HG03060 (cell line): Measurements from ENCODE around the gene PODXL2.
"Not testable (repeated sequence)": the region's sequence is repeated elsewhere in the genome, so short reads cannot be mapped to it uniquely, and the experiment has no call there.

Source experiments
- ATAC-seq: cut with Tn5 transposase; IDR thresholded peaks from one replicate; pipeline ENCODE4 v1.9.1; 2021; ENCODE audit warnings: low read depth, moderate number of reproducible peaks; ENCODE audit not compliant: unreplicated experiment

PODXL2 gene

GRCh38 chr3:127672429-127673190 lies 43.6 kb downstream of the PODXL2 start, which contains the start of gene ABTB1:
ABTB1 (plus strand) TSS chr3:127672952; CDS start chr3:127673026, 74 bp downstream.
- no peak for ATAC-seq

- ATAC-seq, result no peak
These were observed 44.5 kb downstream of the PODXL2 start for GRCh38 chr3:127673191-127674100.

DNA sequence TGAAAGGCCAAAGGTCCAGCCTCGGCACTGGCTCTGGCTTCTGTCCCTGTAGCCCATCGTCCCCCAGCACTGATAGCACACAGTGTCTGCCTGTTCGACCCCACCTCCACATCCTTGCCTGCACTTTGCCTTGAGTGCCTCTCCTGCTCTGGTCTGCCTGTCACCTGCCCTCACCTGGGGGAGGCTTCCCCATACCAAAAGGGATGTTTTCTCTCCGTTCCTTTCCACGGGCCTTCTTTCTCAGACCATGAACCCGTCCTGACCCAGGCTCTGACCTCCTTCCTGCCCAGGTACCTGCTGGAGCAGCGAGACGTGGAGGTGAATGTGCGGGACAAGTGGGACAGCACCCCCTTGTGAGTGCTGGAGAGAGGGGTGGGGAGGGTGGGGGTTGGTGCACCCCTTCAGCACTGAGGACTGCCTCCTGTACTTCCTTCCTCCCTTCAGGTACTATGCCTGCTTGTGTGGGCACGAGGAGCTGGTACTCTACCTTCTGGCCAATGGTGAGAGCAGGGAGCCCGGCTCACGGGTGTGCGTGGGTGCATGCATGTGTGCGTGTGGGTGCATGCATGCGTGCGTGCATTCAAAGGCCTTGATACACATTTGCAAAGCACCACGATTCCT lies 45.2 kb downstream of the PODXL2 start:
- ATAC-seq, result no peak

DNA sequence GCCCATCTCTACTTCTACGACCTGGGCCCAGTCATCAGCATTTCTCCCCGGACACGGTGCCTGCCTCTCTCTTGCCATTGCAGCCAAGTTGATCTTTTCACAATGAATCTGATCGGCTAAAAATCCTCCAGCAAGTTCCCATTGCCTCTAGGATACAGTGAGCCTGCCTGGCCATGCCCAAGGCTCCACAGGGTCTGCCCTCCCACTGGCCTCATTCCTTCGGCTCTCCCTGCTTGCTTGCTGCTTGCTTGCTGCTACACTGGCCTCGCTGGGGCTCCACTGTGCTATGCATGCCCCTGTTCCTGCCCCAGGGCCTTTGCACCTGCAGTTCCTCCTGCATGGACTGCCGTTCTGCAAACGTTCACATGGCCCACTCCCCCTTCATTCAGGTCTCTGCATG lies 45.8 kb downstream of the PODXL2 start:
- no peak for ATAC-seq

DNA sequence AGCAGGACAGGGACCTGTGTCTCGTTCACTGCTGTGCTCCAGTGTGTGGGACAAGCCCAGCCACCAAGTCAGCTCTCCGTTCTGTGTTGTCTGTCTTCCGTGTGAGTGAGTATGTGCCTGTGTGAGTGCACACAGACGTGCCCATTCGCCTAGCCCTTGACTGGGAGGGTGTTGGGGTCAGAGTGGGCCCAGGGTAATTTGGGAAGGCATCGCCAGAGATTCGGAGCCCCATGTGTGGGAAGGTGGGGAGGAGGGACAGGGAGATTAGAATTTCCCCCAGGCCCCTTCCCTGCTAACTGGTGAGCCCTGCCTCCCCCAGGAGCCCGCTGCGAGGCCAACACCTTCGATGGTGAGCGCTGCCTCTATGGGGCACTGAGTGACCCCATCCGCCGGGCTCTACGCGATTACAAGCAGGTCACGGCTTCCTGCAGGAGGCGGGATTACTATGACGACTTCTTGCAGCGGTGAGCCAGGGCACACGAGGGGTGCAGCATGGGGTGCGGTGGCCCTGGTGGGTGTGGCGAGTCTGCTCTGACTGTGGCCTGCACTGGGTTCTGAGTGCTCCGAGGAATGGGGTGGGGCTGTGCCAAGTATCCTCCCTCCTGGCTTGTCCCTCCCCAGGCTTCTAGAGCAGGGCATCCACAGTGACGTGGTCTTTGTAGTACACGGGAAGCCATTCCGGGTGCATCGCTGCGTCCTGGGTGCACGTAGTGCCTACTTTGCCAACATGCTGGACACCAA lies 46.8 kb downstream of the PODXL2 start:
- no peak for ATAC-seq

- ATAC-seq, result no peak
These were observed 47.5 kb downstream of the PODXL2 start for GRCh38 chr3:127676456-127676855.

- no peak for ATAC-seq
These were observed 48.0 kb downstream of the PODXL2 start for GRCh38 chr3:127676921-127677351.

DNA sequence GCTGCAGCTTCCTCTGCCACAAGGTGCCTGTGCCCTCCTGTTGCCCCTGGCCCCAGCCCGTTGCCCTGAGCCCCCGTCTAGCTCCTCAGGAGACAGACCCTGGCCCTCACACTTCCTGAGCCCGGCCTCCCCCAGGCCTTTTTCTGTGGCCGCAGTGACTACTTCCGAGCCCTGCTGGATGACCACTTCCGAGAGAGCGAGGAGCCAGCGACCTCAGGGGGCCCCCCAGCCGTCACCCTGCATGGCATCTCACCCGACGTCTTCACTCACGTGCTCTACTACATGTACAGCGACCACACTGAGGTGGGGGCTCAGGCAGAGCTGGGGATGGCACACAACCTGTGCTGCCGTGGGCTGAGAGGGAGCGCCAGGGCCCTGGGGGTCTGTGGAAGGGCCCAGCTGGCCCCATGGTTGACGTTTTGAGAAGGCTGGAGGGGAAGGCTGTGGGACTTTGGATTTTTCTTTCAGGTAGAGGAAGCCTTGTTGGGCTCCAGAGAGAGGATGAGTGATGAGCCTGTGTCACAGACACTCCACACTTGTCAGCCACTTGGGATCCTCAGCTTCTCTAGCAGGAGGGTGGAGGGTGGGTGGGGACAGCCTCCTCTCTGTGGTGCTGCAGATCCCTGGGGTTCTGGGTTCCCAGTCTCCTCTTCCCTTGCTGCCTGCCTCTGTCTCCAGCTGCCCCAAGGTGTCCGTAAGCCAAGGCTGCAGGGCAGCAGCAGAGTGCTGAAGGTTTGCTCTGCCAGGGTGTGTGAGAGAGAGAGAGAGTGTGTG lies 48.7 kb downstream of the PODXL2 start:
- ATAC-seq, result no peak

- ATAC-seq, result no peak
These were observed 49.3 kb downstream of the PODXL2 start for GRCh38 chr3:127678315-127678599.

GRCh38 chr3:127678611-127679533 lies 49.9 kb downstream of the PODXL2 start:
- no peak for ATAC-seq

- no peak for ATAC-seq
These were observed 50.7 kb downstream of the PODXL2 start for GRCh38 chr3:127679534-127680145.

DNA sequence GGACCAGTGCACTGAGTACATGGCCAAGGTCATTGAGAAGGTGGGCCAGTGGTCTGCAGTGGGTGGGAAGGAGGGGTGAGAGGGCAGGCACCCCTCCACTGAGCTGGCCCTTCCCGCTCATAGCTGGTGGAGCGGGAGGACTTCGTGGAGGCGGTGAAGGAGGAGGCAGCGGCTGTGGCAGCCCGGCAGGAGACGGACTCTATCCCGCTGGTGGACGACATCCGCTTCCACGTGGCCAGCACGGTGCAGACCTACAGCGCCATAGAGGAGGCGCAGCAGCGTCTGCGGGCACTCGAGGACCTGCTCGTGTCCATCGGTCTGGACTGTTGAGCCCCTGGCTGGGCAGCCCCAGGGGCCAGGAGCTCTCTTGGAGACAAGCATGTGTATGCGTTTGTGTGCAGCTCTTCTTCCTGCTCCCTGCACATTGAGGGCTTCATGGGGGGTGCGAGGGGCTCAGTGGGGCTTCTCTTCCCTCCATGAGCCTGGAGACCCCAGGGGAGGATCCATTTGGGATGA lies 51.2 kb downstream of the PODXL2 start:
- ATAC-seq, result no peak

GRCh38 chr3:127680798-127681221 lies 51.8 kb downstream of the PODXL2 start:
- no peak for ATAC-seq

GRCh38 chr3:127682175-127682554 lies 53.2 kb downstream of the PODXL2 start:
- not testable (repeated sequence) for ATAC-seq

DNA sequence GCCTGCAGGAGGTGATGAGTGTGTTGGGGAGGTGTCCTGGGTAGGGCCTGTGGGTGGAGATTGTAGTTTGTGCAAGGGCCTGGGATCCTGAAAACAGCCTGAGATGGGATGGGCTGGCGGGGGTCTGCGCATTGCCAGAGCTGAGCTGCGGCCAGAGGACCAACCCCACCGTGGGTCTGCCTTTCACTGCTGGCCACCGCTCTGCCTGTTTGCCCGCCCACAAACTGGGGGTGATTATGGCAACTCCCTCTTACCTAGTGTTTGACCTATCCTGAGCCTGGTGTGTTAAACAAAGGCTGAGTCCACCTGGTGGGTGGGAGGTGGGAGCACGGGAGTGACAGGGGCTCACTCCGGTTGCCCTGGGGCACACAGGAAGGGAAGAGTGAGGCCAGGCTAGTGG lies 53.6 kb downstream of the PODXL2 start:
- ATAC-seq, result no peak

DNA sequence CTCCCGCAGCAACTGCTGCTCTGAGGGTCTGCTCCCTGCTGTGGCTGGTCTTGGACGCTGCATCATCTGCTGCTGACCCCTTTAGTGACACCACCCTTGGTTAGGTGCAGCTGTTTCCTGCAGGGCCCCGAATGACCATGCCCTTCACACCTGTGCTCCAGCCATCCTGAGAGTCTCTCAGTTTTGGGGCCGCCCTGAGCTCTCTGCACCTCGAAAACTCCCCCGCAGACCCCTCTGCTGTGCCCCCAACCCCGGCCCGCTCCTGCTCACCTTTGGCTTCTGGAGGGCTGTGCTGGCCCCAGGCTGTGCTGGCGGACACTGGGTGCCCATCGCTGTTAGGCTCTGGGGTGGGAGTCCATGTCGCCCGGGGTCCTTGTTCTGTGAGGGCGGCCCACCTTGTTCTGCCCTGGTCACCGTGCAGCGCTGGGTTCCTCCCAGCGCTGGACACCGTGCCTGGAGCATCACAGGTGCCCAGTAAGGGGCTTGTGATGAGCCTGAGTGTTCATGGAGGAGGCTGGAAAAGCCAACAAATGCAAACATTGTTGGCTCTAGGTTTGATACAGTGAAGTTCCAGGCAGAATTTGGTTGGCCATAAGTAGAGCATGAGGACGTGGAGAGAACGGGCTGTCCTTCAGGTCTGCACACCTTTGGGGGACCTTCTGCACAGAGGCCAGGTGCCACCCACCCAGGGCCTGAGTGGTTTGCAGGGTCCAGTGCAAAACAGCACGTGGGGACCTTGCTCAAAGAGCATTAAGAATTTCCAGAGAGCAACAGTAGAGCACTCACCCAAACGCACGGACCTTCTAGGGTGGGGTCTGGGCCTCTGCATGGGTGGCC lies 56.1 kb downstream of the PODXL2 start:
- no peak for ATAC-seq
